Breast epithelium (tissue), 4 donors: ENCODE measurements around the gene RAMP3. TPM values are rescaled to one million over a fixed set of nuclear protein-coding genes. Genes with fewer than 3 reads are reported as not detected.

Experiments
- DNase-seq, 2 donors: peaks; one replicate each; pipeline ENCODE4 v3.0.0-alpha.2; 2019; ENCODE audit warnings: low spot score in 2 of 2
- H3K27ac ChIP-seq, 2 donors: fragments of 200-600 bp; sonication (generic) in 1 of 2; one replicate each; pipeline ENCODE4 v1.5.1; 2016 to 2019; ENCODE audit warnings: mild to moderate bottlenecking in 1 of 2
- H3K27me3 ChIP-seq, 2 donors: fragments of 200-600 bp; sonication (generic) in 1 of 2; one replicate each; pipeline versions ENCODE4 v1.5.1 to v1.6.0; 2017 to 2019; ENCODE audit warnings: control low read depth in 1 of 2, mild to moderate bottlenecking in 1 of 2
- H3K36me3 ChIP-seq: fragments of 200-600 bp; one replicate; pipeline ENCODE4 v1.5.1; 2019
- H3K4me1 ChIP-seq, 2 donors: fragments of 200-600 bp; sonication (generic); one replicate each; pipeline ENCODE4 v1.5.1; 2016 to 2019; ENCODE audit warnings: control low read depth in 1 of 2
- H3K4me3 ChIP-seq, 3 donors: fragments of 200-600 bp; sonication (generic); 1 replicate in 2 of 3; 2 replicates in 1 of 3; pipeline ENCODE4 v1.5.1; 2016 to 2019; ENCODE audit warnings: mild to moderate bottlenecking in 3 of 3, moderate library complexity in 2 of 3
- H3K9me3 ChIP-seq, 2 donors: fragments of 200-600 bp; sonication (generic) in 1 of 2; one replicate each; pipeline ENCODE4 v1.5.1; 2016 to 2019; ENCODE audit warnings: control low read depth in 1 of 2
- POLR2A ChIP-seq: fragments of 450-650 bp; IDR thresholded peaks from one replicate; pipeline ENCODE4 v1.6.1; 2016; ENCODE audit warnings: antibody characterized with exemption, mild to moderate bottlenecking, moderate library complexity
- POLR2AphosphoS5 ChIP-seq, 3 donors: sonication (generic); formaldehyde crosslinking; IDR thresholded peaks; one replicate each; pipeline ENCODE4 v1.6.1; 2017; ENCODE audit warnings: antibody characterized with exemption in 3 of 3
- intact Hi-C: fragments of 100-400 bp; cut with DNase I; formaldehyde crosslinking; loops from one replicate; pipeline ENCODE4 v1.15.1; 2023; ENCODE audit warnings: low total_unique reads
- total RNA-seq, 3 donors: library from RNA; depleted of rRNA; stranded (reverse); fragments of >200 nt; gene quantifications; one replicate each; pipeline ENCODE4 v1.1.0, GENCODE V29; 2016
- TF ChIP-seq, protein P1 (sequence below), 3 donors: fragments of 450-650 bp; IDR thresholded peaks; one replicate each; pipeline ENCODE4 v1.5.1; 2016 to 2017; ENCODE audit warnings: antibody characterized with exemption in 3 of 3, mild to moderate bottlenecking in 3 of 3, moderate library complexity in 3 of 3

Gene RAMP3
- total RNA-seq, 3 donors from 2014 or later = 11.7 to 103 (median 76.8) TPM

DNA sequence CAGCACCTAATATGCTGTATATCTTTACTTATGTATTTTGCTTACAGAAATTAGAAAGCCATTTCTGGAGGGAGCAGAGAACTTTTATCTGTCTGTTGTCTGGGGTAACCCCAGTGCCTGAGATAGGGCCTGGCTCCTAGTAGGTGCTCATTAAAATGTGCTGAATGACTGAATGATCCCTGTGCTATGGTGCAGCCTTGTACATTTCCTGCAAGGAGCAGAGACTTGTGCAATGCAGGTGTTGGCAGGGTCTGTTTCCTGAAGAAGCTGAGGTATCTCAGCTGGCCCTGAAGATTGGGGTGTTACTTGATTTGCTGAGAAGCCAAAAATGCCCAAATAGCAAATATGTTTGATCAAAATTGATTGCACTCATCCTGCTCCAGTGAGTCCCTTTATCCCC, 65.5 kb downstream of the RAMP3 start:
- intact Hi-C loops = no loop called here
- no peak for DNase-seq
- H3K27ac ChIP-seq = no peak overlapping the region
- TF ChIP-seq POLR2AphosphoS5 (IDR thresholded peaks at IDR 0.05) = no peak
- no peak for TF ChIP-seq POLR2A
- TF ChIP-seq, protein P1, sequence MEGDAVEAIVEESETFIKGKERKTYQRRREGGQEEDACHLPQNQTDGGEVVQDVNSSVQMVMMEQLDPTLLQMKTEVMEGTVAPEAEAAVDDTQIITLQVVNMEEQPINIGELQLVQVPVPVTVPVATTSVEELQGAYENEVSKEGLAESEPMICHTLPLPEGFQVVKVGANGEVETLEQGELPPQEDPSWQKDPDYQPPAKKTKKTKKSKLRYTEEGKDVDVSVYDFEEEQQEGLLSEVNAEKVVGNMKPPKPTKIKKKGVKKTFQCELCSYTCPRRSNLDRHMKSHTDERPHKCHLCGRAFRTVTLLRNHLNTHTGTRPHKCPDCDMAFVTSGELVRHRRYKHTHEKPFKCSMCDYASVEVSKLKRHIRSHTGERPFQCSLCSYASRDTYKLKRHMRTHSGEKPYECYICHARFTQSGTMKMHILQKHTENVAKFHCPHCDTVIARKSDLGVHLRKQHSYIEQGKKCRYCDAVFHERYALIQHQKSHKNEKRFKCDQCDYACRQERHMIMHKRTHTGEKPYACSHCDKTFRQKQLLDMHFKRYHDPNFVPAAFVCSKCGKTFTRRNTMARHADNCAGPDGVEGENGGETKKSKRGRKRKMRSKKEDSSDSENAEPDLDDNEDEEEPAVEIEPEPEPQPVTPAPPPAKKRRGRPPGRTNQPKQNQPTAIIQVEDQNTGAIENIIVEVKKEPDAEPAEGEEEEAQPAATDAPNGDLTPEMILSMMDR (IDR thresholded peaks at IDR 0.05) = no peak
- H3K9me3 ChIP-seq = no peaks in the 10 kb centered on the region
- H3K36me3 ChIP-seq = no peaks in the 10 kb centered on the region
- H3K27me3 ChIP-seq = peaks cover 0 to 11% of the 10 kb centered on the region in 2 donors
- no peaks in the 10 kb centered on the region for H3K4me1 ChIP-seq
- no peak overlapping the region for H3K4me3 ChIP-seq

DNA sequence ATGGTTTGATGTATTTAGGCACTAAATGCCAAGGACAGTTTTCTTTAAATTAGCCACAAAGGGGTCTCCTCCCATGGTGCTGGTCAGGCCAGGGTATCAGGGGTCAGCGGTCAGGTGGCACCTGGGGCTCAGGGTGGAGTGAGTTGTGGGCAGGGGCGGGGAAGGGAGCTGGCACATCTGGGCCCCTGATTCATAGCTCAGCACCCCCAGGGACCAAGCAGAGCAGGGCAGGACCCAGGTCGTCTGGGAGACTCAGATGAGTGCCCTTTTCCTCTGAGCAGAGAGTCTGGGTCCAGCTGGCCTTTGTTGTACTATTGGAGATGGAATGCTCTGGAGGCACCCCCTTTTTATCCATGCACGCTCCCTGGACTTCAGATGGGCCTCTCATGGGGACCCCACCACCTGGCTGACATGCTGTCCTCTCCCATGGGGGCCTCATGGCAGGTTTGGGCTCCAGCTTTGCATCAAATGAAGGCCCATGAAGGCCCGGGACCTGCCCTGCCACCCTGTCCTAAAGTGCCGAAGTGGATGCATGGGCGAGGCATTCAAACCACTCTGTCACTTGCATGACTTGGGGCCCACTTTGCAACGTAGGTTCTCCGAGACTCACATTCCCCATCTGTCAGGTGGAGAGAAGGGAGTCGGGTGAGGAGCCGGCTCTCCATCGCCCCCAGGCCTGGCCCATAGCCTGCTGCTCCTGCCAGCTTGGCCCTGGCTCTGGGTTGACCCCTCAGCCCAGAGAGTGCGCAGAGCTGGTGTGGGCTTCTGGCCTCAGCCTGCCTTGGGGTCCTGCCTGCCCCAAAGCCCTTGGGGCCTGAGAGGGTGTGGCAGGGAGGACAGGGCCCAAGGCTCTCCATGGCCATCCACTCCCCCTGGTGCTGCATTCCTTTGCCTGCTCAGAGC, 66.4 kb downstream of the RAMP3 start:
- intact Hi-C loops = no loop called here
- H3K9me3 ChIP-seq = no peaks in the 10 kb centered on the region
- no peaks in the 10 kb centered on the region for H3K36me3 ChIP-seq
- H3K4me3 ChIP-seq = no peak overlapping the region
- peaks cover 0 to 18% of the 10 kb centered on the region in 2 donors for H3K27me3 ChIP-seq
- no peaks in the 10 kb centered on the region for H3K4me1 ChIP-seq
- H3K27ac ChIP-seq = no peak overlapping the region
- TF ChIP-seq POLR2A (no peak), POLR2AphosphoS5 (IDR thresholded peaks at IDR 0.05) (no peak)
- TF ChIP-seq, protein P1 (IDR thresholded peaks at IDR 0.05) = no peak
- DNase-seq = no peak

GRCh38 chr7:45224832-45225231, 67.2 kb downstream of the RAMP3 start:
- no peak for DNase-seq
- Histone ChIP-seq H3K27me3 (peaks cover 0 to 15% of the 10 kb centered on the region in 2 donors), H3K4me3 (no peak overlapping the region), H3K9me3 (no peaks in the 10 kb centered on the region), H3K27ac (no peak overlapping the region), H3K4me1 (no peaks in the 10 kb centered on the region), H3K36me3 (no peaks in the 10 kb centered on the region)
- intact Hi-C loops = no loop called here
- TF ChIP-seq POLR2A = no peak
- TF ChIP-seq, protein P1 (IDR thresholded peaks at IDR 0.05) = no peak
- TF ChIP-seq POLR2AphosphoS5 (IDR thresholded peaks at IDR 0.05) = no peak

DNA sequence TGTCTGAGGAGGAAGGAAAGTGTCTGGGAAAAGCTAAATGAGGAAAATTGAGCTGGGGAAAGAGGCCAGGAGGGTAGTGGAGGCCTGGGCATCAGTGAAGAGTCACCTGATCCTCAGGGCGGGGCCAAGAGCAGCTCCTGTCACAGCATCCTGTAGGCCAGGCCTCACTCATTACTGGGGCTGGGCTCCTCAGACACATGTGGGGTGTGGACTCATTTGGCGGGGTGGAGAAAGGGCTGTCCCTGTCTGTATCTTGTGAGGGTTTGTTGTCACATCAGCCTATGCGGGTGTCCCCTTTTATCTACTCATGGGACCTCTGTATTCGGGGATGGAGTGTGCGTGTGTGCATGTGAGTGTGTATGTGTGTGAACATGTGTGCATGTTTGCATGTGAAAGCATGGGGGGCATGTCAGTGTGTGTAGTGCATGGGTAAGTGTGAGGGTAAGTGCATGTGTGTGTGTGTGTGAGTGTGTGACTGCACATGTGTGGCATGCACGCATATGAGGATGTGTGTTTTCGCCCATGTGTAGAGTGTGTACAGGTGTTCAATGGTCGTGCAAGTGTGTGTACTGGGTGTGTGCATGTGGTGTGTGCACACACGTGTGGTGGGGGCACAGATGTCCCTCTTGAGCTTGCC, 67.8 kb downstream of the RAMP3 start:
- H3K9me3 ChIP-seq = no peaks in the 10 kb centered on the region
- TF ChIP-seq, protein P1 (IDR thresholded peaks at IDR 0.05) = no peak
- TF ChIP-seq POLR2A (no peak), POLR2AphosphoS5 (IDR thresholded peaks at IDR 0.05) (no peak)
- H3K36me3 ChIP-seq = no peaks in the 10 kb centered on the region
- H3K27me3 ChIP-seq = peaks cover 0 to 15% of the 10 kb centered on the region in 2 donors
- no peak overlapping the region for H3K27ac ChIP-seq
- H3K4me3 ChIP-seq = no peak overlapping the region
- intact Hi-C loops = no loop called here
- H3K4me1 ChIP-seq = no peaks in the 10 kb centered on the region
- DNase-seq = no peak

DNA sequence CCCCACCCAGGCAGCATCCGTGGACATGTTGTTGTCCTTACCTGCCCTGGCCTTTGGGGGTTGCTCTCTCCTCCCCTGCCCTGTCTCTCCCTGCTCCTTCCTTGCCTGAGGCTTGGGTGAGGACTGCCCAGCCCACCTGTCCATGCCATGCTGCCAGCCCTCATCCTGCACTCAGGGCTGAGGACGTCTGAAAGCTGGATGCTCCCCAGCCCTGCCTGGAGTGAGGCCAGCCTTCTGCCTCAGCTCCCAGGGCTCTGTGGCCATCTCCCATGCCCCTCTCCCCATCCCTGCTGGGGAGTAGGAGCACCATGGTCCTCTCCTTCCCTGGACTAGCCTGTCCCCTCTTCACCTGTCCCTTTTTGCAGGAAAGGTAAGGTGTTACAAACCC, 68.4 kb downstream of the RAMP3 start:
- no peak for DNase-seq
- Histone ChIP-seq H3K27me3 (peaks cover 0 to 15% of the 10 kb centered on the region in 2 donors), H3K4me3 (no peak overlapping the region), H3K27ac (no peak overlapping the region), H3K36me3 (no peaks in the 10 kb centered on the region), H3K4me1 (no peaks in the 10 kb centered on the region), H3K9me3 (no peaks in the 10 kb centered on the region)
- TF ChIP-seq POLR2A (no peak), POLR2AphosphoS5 (IDR thresholded peaks at IDR 0.05) (no peak)
- TF ChIP-seq, protein P1 (IDR thresholded peaks at IDR 0.05) = no peak
- intact Hi-C loops = no loop called here
